GM23248 (cell line): Measurements from ENCODE around the gene IAH1. TPM values are rescaled to one million over a fixed set of nuclear protein-coding genes. Genes with fewer than 3 reads are reported as not detected.

Experiments used
- DNase-seq: peaks from one replicate; pipeline ENCODE4 v3.0.0-alpha.2; 2015
- H2AFZ ChIP-seq: fragments of 200-600 bp; sonication (generic); 2 replicates; pipeline ENCODE4 v1.6.1; 2016; ENCODE audit warnings: antibody characterized with exemption
- H3F3A ChIP-seq: fragments of 200-600 bp; sonication (generic); 2 replicates; pipeline ENCODE4 v1.6.1; 2016; ENCODE audit warnings: mild to moderate bottlenecking, antibody characterized with exemption, mixed run types; ENCODE audit not compliant: insufficient read depth
- H3K27ac ChIP-seq: fragments of 200-600 bp; sonication (generic); 2 replicates; pipeline ENCODE4 v1.5.1; 2016; ENCODE audit warnings: mild to moderate bottlenecking
- H3K27me3 ChIP-seq: fragments of 200-600 bp; sonication (generic); replicated peaks from 2 replicates; pipeline ENCODE4 v1.6.1; 2016; ENCODE audit warnings: mild to moderate bottlenecking; ENCODE audit not compliant: insufficient read depth
- H3K36me3 ChIP-seq: fragments of 200-600 bp; sonication (generic); 2 replicates; pipeline ENCODE4 v1.6.1; 2016; ENCODE audit warnings: low read depth, mild to moderate bottlenecking
- H3K4me1 ChIP-seq: fragments of 200-600 bp; sonication (generic); 2 replicates; pipeline ENCODE4 v1.6.1; 2016; ENCODE audit warnings: mild to moderate bottlenecking; ENCODE audit not compliant: insufficient read depth
- H3K4me2 ChIP-seq: fragments of 200-600 bp; sonication (generic); one replicate; pipeline ENCODE4 v1.6.1; 2016; ENCODE audit warnings: mild to moderate bottlenecking; ENCODE audit not compliant: unreplicated experiment
- H3K4me3 ChIP-seq: fragments of 200-600 bp; sonication (generic); 2 replicates; pipeline ENCODE4 v1.5.1; 2016; ENCODE audit warnings: mild to moderate bottlenecking
- H3K79me2 ChIP-seq: fragments of 200-600 bp; sonication (generic); 2 replicates; pipeline ENCODE4 v1.6.1; 2016; ENCODE audit warnings: mild to moderate bottlenecking; ENCODE audit not compliant: insufficient read depth
- H3K9ac ChIP-seq: fragments of 200-600 bp; sonication (generic); 2 replicates; pipeline ENCODE4 v1.6.1; 2016; ENCODE audit warnings: mild to moderate bottlenecking
- H3K9me2 ChIP-seq: fragments of 200-600 bp; sonication (generic); 2 replicates; pipeline ENCODE4 v1.6.1; 2016; ENCODE audit warnings: mixed run types, mild to moderate bottlenecking, moderate library complexity; ENCODE audit not compliant: insufficient read depth
- H3K9me3 ChIP-seq: fragments of 200-600 bp; sonication (generic); one replicate; pipeline ENCODE4 v1.6.1; 2017; ENCODE audit warnings: low read depth
- H4K20me1 ChIP-seq: fragments of 200-600 bp; sonication (generic); 2 replicates; pipeline ENCODE4 v1.6.0; 2016; ENCODE audit not compliant: insufficient read depth
- EZH2 ChIP-seq: fragments of 200-600 bp; sonication (generic); IDR thresholded peaks from 2 replicates; pipeline ENCODE4 v1.6.1; 2018; ENCODE audit warnings: antibody characterized with exemption, mild to moderate bottlenecking; ENCODE audit not compliant: insufficient read depth, poor library complexity, severe bottlenecking
- EZH2phosphoT487 ChIP-seq: fragments of 200-600 bp; sonication (generic); IDR thresholded peaks from 2 replicates; pipeline ENCODE4 v1.6.1; 2018; ENCODE audit warnings: antibody characterized with exemption, moderate library complexity, mild to moderate bottlenecking, low read depth; ENCODE audit not compliant: insufficient read depth
- WGBS, 2 experiments: methylation state at CpG; one replicate each; pipeline ENCODE4 v1.1.6; 2015 to 2017; ENCODE audit warnings: low lambda C conversion rate in 2 of 2, low coverage in 1 of 2; ENCODE audit errors: missing lambda C conversion rate in 2 of 2; 5-methylcytosine and 5-hydroxymethylcytosine counted together
- in situ Hi-C: fragments of 300-500 bp; cut with MboI; formaldehyde crosslinking; loops from 2 replicates; pipeline ENCODE4 v1.15.0; 2020
- polyA plus RNA-seq: library from polyadenylated mRNA; unstranded; fragments of >200 nt; fragmentation: Nextera tagmentation; extraction: Ambion mirVana; gene quantifications from 2 replicates; pipeline ENCODE4 v1.2.1, GENCODE V29; 2016
- total RNA-seq: library from RNA; depleted of rRNA; stranded (reverse); fragments of >200 nt; shearing (Covaris generic); gene quantifications from 2 replicates; pipeline ENCODE4 v1.2.3, GENCODE V29; 2014

The IAH1 gene
- total and polyA plus RNA-seq, 2 experiments from 2014 or later: 81.5 to 135 TPM

DNA sequence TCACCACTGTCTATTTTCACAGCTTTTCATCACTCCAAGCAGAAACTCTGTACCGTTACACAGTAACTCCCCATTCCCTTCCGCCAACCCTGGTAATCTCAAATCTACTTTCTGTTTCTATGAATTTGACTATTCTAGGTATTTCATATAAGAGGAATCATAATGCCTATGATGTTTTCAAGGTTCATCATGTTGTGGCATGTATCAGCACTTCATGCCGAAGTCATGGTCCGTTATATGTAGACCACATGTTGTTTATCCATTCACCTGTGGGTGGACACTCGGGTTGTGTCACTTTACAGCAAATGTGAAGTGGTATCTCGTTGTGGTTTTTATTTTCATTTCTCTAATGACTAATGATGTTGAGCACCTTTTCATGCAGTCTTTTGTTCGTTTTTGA, 29.3 kb upstream of the IAH1 start:
- peaks cover 9% of the 10 kb centered on the region for H3K4me1 ChIP-seq
- H3K9me3 ChIP-seq: no peaks in the 10 kb centered on the region
- H3K9me2 ChIP-seq: no peaks in the 10 kb centered on the region
- no peaks in the 10 kb centered on the region for H4K20me1 ChIP-seq
- no peak for DNase-seq
- in situ Hi-C loops: no loop called here
- H3K27me3 ChIP-seq: no peaks in the 10 kb centered on the region
- no peak overlapping the region for H3K4me3 ChIP-seq
- no peak overlapping the region for H3K27ac ChIP-seq
- no peak for TF ChIP-seq EZH2
- no peak for TF ChIP-seq EZH2phosphoT487
- H2AFZ ChIP-seq: no peak overlapping the region
- 89 to 90% methylated on average over 7 of the region's 7 CpGs for WGBS, 2 experiments
- no peak overlapping the region for H3K9ac ChIP-seq
- no peaks in the 10 kb centered on the region for H3K79me2 ChIP-seq
- peaks cover 17% of the 10 kb centered on the region for H3F3A ChIP-seq
- H3K4me2 ChIP-seq: no peak overlapping the region
- H3K36me3 ChIP-seq: peaks cover 11% of the 10 kb centered on the region

DNA sequence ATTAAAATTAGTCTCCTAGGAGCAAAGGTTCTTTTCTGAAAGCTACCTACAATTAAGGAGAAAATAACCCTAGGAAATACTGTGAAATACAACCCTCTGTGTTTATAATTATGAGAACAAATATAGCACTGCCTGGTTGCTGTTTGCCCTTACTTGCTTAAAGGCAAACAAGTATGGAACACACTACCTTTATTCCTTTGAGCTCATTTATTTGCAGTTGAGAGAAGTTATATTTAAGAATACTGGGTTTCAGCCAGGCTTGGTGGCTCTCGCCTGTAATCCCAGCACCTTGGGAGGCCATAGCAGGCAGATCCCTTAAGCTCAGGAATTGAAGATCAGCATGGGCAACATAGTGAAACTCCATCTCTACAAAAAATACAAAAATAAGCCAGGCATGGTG, 23.1 kb upstream of the IAH1 start:
- no peak overlapping the region for H3K9ac ChIP-seq
- no peak overlapping the region for H3K4me2 ChIP-seq
- H3K36me3 ChIP-seq: 0 out of 2 replicates have a peak, but pooled peaks cover 17% of the 10 kb centered on the region
- H4K20me1 ChIP-seq: no peaks in the 10 kb centered on the region
- H3K4me3 ChIP-seq: no peak overlapping the region
- in situ Hi-C loops: no loop called here
- H3K9me3 ChIP-seq: no peaks in the 10 kb centered on the region
- H3K27ac ChIP-seq: no peak overlapping the region
- no peaks in the 10 kb centered on the region for H3K79me2 ChIP-seq
- WGBS, 2 experiments: 90 to 93% methylated on average over 1 of the region's 1 CpG
- H3K9me2 ChIP-seq: no peaks in the 10 kb centered on the region
- no peaks in the 10 kb centered on the region for H3K27me3 ChIP-seq
- no peak for DNase-seq
- H3F3A ChIP-seq: no peaks in the 10 kb centered on the region
- no peaks in the 10 kb centered on the region for H3K4me1 ChIP-seq
- TF ChIP-seq EZH2 (no peak), EZH2phosphoT487 (no peak)
- no peak overlapping the region for H2AFZ ChIP-seq

DNA sequence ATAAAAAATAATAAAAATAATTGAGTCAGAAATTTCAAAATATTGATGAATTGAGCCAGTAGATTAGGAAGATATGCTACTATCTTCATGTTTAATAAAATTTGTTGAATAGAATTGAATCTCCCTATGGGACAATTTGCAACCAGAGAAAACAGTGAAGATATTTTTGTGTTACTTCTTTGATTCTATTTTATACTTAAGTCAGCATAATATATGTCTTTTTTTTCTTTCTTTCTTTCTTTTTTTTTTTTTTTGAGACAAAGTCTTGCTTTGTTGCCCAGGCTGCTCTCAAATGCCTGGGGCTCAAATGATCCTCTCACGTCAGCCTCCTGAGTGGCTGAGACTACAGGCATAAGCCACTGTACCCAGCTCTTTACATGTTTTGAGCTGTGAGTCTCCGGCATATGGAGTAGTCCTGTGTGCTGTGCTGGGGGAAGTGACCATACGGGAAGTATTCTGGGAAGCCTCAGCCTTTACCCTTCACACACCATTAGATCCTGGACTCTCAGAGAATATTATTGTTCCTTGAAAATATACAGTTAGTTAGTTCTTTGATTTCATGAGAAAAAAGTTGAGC, 13.8 kb upstream of the IAH1 start:
- 96 to 97% methylated on average over 3 of the region's 3 CpGs for WGBS, 2 experiments

DNA sequence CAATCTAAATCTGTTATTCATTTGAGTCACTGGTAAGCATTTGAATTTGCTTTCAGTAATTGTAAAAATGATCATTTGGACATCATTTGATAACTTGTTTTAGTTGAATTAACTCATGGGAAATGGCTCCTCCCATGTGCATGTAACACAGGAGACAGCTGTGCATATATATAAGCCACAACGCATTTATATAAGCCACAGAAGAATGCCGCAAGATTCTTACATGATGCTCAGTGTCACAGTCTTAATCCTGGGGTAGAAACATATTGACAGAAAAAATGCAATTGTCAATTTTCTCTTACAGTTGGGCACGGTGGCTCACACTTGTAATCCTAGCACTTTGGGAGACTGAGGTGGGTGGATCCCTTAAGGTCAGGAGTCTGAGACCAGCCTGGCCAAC, 13.3 kb upstream of the IAH1 start:
- Histone ChIP-seq H3K4me2 (no peak overlapping the region), H3K79me2 (no peaks in the 10 kb centered on the region), H3K36me3 (peaks cover 15% of the 10 kb centered on the region; the same call in 1 of the 2 replicates), H3K9me2 (no peaks in the 10 kb centered on the region), H2AFZ (no peak overlapping the region), H3K4me1 (no peaks in the 10 kb centered on the region), H3K27ac (no peak overlapping the region), H3K4me3 (no peak overlapping the region), H4K20me1 (no peaks in the 10 kb centered on the region), H3K9ac (no peak overlapping the region), H3K27me3 (no peaks in the 10 kb centered on the region), H3F3A (no peaks in the 10 kb centered on the region), H3K9me3 (no peaks in the 10 kb centered on the region)
- 64 to 65% methylated on average over 3 of the region's 3 CpGs for WGBS, 2 experiments
- DNase-seq: no peak
- TF ChIP-seq EZH2 (no peak), EZH2phosphoT487 (no peak)
- in situ Hi-C loops: no loop called here

More for the DNA sequence above, 13.8 kb upstream of the IAH1 start:
- Histone ChIP-seq H3K27ac (no peak overlapping the region), H3K27me3 (no peaks in the 10 kb centered on the region), H3K79me2 (no peaks in the 10 kb centered on the region), H3F3A (no peaks in the 10 kb centered on the region), H3K9me3 (no peaks in the 10 kb centered on the region), H2AFZ (no peak overlapping the region), H3K36me3 (peaks cover 15% of the 10 kb centered on the region; the same call in 1 of the 2 replicates), H3K4me1 (no peaks in the 10 kb centered on the region), H3K4me3 (no peak overlapping the region), H3K9me2 (no peaks in the 10 kb centered on the region), H3K9ac (no peak overlapping the region), H3K4me2 (no peak overlapping the region), H4K20me1 (no peaks in the 10 kb centered on the region)
- in situ Hi-C loops: no loop called here
- TF ChIP-seq EZH2phosphoT487: no peak
- TF ChIP-seq EZH2: no peak
- DNase-seq: no peak
